HT-29 (cell line): ENCODE results near the gene ITM2C. TPM values are rescaled to one million over a fixed set of nuclear protein-coding genes. Genes with fewer than 3 reads are reported as not detected.

Source experiments
- DNase-seq: peaks from one replicate; pipeline ENCODE4 v3.0.0-alpha.2; 2015; ENCODE audit warnings: low spot score
- total RNA-seq: library from RNA; depleted of rRNA; stranded (reverse); fragments of >200 nt; shearing (Covaris generic); gene quantifications from 2 replicates; pipeline ENCODE4 v1.2.3, GENCODE V29; 2014

The ITM2C gene
- total RNA-seq, 1 experiment from 2014 or later = 87.1 TPM

DNA sequence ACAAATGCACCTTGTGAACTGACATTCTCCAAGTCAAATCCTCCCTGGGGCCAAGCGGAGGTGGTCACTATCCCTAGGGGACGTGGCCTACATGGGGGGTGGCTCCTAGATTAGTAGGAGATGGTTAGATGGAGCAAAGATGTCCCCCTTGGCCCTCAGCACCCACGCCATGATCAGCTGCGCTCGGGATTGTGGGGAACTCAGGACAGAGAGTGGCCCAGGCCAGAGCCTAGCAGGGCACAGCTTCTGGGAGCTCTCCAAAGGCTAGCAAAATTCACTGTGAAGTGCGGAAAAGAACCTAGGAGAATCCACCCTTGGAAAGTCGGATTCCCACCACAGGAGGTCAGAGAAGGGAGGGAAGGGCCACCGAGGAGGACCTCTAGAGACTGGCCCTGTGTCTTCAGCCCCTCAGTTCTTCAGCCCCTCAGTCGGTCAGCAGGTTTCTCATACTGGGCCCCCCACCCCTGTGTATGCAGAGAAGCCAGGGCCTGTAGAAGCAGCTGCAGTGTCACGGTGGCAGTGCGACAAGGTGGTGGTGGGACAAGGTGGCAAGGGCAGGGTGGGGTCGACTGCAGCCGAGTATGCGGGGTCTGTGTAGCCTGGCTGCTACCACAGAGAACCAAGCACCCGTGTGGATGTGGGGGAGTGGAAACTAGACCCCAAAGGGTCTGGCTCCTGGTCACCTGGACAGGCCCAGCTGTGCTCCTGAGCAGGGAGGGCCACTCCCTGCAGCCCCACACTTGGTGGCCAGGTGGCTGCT lies 41.9 kb downstream of the ITM2C start:
- no peak for DNase-seq

- DNase-seq = no peak
These were observed 42.8 kb downstream of the ITM2C start for GRCh38 chr2:230907361-230908091.

DNA sequence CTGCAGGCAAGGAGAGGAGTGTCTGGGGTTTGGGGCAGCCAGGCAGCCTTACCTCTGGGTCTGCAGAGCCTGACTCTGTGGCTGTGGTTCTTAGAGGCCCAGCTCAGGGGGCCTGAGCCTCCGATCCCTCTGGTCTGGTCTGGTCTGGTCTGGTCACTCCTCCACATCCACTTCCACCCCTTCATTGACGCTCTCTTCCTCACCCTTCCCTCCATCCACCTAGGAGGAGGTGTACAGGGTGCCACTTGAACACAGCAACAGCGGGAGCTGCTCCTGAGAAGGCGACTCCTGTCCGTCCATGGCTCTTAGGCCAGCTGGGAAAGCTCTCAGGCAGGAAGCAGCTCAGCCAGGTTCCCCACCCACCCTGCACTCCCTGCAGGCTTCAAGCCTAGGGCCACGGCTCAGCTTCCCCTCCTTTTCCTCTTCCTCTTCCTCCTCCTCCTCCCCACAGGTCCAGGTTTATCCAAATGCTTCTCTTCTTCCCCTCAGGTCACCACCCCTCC lies 43.4 kb downstream of the ITM2C start:
- DNase-seq = no peak

- DNase-seq = no peak
These were observed 44.0 kb downstream of the ITM2C start for GRCh38 chr2:230908595-230909191.

DNA sequence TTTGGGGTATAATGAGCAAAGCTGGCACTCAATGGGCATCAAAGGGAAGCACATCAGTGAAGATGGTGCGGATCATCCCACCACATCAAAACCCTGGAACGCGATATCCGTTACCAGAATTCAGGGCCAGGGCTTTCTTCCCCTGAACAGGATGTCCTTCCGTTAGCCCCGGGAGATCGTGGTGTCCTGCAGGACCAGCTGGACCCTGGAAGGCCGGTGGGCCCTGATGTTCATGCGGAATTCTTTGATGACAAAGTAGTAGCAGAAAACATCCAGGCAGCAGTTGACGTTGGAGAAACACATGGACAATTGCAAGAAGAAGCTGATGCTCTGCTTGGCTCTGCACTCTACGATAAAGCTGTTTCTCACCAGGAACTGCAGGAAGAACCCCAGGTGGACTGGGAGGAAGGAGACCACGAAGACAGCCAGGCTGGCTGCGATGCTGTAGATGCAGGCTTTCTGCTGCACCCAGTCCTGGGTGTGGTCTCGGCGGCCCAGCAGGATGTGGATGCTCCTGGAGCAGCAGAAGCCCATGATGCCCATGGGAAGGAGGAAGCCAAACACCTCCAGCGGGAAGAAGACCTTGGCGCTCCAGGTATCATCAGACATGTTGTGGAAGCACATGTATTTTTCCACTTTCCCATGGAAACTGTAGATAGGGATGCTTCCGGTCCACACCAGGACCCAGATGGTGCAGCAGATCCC lies 45.3 kb downstream of the ITM2C start:
- no peak for DNase-seq

DNA sequence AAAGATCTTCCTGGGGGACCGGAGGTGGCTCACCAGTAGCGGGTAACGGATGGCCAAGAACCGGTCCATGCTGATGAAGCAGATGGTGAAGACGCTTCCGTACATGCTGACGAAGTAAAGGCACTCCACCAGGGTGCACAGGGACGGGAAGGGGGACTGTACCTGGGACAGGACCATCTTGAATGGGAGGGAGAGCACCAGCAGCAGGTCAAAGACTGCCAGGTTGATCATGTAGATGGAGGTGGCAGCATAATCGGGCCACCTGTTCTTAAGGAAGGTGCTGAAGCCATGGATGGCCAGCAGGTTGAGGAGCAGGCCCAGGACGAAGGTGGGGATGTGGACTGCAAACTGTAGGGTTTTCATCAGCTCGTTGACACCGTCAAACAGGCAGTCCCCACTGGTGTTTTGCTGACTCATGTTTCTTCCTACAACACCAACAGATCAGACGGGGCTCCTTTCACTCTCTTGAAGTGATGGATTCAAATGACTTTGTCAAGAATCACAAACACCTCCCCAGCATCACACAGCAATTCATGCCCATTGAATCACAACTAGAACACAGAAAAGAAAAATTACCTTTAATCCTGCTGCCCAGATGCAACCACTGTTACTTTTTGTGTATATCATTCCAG lies 45.9 kb downstream of the ITM2C start:
- no peak for DNase-seq

DNA sequence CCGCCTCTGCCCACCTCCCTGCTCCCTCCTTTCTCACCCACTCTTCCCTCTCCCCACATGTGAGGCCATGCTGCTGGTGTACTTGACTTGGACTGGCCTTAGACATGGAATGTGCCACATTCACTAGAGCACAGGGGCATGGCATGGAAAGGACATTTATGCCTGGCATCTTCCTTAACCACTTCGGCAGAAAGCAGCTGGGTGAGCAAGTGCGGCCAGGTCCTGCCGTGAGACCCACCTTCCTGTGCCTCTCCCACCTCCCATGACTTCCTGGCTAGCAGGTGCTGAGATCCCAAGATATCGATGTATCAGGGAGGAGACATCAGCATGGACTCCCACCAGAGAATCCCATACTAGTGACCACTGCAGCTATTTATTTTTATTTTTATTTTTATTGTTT lies 47.3 kb downstream of the ITM2C start:
- DNase-seq = no peak

DNA sequence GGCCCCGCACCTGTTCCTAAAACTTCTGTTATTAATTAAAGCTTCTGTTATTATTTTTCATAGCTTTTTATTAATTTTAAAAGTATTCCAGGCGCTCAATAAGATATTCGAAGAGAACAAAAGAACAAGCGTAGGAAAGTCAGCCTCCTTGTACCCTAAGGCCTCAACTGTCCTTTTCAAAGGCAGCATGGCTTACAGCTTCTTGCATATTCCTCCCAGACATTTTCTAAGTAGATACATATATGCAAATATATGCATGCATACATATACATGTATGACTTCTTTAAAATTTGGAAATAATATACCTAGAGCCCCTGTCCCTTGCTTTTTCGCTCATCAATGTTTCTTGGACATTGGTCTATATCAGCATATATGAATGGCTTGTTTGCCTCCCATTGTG lies 48.0 kb downstream of the ITM2C start:
- DNase-seq = no peak

- no peak for DNase-seq
These were observed 48.8 kb downstream of the ITM2C start for GRCh38 chr2:230913406-230914143.

DNA sequence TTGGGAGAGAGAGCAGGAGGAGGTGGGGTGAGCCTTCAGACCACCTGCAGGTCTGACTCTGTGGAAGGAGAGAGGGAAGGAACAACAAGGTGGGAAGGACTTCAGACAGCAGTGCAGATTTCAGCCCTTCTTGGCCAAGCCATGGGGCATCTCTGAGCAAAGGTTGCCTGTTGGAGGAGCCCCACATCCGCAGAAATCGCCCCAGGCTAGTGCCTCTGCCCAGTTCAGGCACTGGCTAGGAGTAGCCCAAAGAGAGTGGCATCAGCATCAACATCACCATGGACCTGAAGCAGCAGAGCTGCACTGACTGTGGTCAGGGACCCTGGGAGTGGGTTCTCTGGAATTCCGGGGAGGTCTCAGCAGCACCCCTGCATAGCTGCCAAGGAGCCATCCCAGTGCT lies 50.1 kb downstream of the ITM2C start:
- DNase-seq = no peak

DNA sequence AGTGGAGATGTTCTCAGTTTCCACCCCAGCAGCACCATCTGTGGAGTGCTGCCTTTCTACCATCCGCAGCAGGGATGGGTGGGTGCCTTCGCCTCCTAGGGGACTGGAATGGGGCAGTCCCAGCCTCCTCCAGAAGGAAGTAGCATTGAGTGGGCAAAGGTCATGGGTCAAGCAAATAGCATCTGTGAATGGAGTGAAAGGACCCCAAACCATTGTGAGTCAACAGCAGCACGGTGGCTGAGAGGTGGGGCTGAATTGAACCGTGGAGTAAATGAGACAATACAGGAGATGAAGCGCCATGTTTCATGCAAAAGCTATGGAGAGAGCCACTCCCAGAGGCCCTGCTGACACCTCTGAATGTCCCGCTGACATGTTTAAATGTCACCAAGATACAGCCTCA lies 50.6 kb downstream of the ITM2C start:
- DNase-seq = no peak

DNA sequence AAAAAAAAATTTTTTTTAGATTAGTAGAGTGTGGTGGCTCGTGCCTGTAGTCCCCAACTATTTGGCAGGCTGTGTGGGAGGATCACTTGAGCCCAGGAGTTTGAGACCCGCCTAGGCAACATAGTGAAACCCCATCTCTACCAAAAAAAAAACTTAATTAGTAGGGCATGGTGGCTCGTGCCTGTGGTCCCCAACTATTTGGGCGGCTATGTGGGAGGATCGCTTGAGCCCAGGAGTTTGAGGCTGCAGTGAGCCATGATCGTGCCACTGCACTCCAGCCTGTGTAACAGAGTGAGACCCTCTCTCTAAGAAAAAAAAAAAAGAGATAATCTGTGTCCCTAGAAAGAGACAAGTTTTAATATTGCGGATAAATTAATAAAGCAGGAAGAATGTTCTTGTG lies 51.5 kb downstream of the ITM2C start:
- no peak for DNase-seq

DNA sequence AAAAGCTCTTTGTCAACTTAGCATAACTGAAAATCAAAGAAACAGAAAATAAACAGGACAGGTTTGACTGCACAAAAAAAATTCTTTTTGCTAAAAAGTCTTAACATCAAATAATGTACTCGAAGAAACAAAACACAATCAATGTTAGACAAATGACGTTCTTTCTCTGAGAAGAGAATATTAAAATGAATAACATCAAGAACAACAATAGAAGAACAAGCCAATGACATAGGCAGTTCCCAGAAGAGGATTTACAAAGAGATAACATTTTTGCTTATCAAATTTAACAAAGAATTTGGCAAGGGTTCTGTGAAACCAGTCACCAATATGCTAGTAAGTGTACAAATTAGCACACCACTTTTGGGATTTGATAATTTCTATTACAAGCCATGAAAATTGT lies 54.5 kb downstream of the ITM2C start:
- no peak for DNase-seq

- no peak for DNase-seq
These were observed 54.9 kb downstream of the ITM2C start for GRCh38 chr2:230919681-230920080.

- DNase-seq = no peak
These were observed 55.4 kb downstream of the ITM2C start for GRCh38 chr2:230920167-230920566.

DNA sequence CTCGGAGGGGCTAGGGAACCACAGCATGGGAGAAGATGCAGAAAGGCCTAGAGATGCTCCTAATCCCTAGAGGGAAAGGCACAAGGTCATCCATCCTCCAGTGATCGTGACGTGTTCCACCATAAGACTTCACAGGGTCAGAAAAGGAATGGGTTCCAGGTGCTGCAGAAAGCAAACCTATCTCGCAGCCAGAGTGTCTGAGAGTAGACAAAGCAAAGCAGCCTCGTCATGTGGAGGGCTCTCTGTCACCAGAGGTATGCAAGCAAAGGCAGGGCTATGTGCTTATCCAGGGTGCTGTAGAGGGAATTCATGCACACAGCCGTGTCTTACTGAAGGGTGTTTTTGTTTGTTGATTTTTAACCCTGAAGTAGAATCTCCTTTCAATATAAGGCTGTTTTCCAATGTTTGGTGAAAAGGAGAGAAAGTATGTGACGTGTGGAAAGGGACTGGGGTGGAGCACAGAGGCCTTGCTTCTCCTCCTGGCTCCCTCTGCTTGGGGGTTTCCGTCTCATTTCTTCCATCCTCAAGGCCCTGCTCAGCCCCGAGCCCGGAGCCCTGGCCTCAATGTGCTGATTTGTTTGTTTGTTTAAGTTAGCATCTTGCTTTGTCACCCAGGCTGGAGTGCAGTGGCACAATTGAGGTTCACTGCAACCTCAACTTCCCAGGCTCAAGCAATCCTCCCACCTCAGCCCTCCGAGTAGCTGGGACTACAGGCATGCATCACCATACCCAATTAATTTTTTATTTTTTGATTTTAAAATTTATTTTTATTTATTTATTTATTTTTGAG lies 57.3 kb downstream of the ITM2C start:
- DNase-seq = no peak

- no peak for DNase-seq
These were observed 58.4 kb downstream of the ITM2C start for GRCh38 chr2:230922951-230923717.

DNA sequence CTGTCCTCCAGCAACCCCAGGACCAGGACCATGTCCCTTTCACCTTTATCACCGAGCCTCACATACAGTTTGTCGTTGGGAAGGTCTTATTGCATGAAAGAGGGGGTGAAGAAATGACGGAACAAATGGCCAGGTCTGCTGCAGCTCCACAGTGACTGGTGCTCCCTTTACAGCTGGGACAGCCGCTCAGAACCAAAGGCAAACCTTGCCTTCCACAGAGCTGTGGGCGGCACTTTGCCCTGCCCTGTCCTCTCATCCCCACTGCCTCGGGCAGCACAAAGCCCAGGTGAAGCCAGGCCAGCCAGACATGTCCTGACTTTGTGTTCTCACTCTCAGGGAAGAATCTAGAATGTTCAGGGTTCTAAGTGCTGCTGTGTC lies 59.3 kb downstream of the ITM2C start:
- no peak for DNase-seq
